IMR-90 (cell line): ENCODE data around the gene RDH11. TPM values are rescaled to one million over a fixed set of nuclear protein-coding genes. Genes with fewer than 3 reads are reported as not detected.

Experiments used
- ATAC-seq: fragments of 200-7000 bp; cut with Tn5 transposase; 2 replicates; pipeline ENCODE4 v1.9.1; 2020; ENCODE audit warnings: low read depth, mild to moderate bottlenecking, moderate library complexity
- BruUV-seq: library from RNA; stranded (reverse); fragments of 400-500 nt; replicated peaks from 2 replicates; lab custom pipeline; 2021; lab: Mats Ljungman, UMichigan
- CTCF ChIA-PET: fragments of 300-600 bp; formaldehyde crosslinking; extraction: SDS; loops from one replicate; lab custom pipeline; 2021; ENCODE audit warnings: antibody characterized with exemption; lab: Yijun Ruan, JAX
- POLR2A ChIA-PET: fragments of 300-600 bp; sonication (Branson Sonifier 250); formaldehyde crosslinking; loops from one replicate; lab custom pipeline; 2022; ENCODE audit warnings: antibody characterized with exemption; ENCODE audit not compliant: unreplicated experiment; lab: Charles Lee
- DNase-seq: peaks from one replicate; pipeline ENCODE4 v3.0.0; 2013
- H2AFZ ChIP-seq: replicated peaks from 2 replicates; pipeline ENCODE3; 2013; ENCODE audit warnings: low read length, mild to moderate bottlenecking; ENCODE audit not compliant: poor library complexity
- H2AK5ac ChIP-seq: 2 replicates; pipeline ENCODE4 v1.6.1; 2013; ENCODE audit warnings: low read depth, low read length, inconsistent platforms
- H2AK9ac ChIP-seq: replicated peaks from 2 replicates; pipeline ENCODE3; 2013; ENCODE audit warnings: mild to moderate bottlenecking, low read depth, low read length, moderate library complexity; ENCODE audit not compliant: poor library complexity
- H2BK120ac ChIP-seq: 2 replicates; pipeline ENCODE4 v1.6.1; 2013; ENCODE audit warnings: low read depth, low read length, inconsistent platforms
- H2BK15ac ChIP-seq: 3 replicates; pipeline ENCODE4 v1.6.1; 2013; ENCODE audit warnings: low read depth, low read length, inconsistent platforms
- H2BK20ac ChIP-seq: 2 replicates; pipeline ENCODE4 v1.6.1; 2013; ENCODE audit warnings: low read depth, mild to moderate bottlenecking, inconsistent platforms, low read length, moderate library complexity
- H2BK5ac ChIP-seq: 2 replicates; pipeline ENCODE4 v1.6.1; 2013; ENCODE audit warnings: mild to moderate bottlenecking, low read depth, low read length, inconsistent platforms; ENCODE audit not compliant: poor library complexity, severe bottlenecking
- H3K14ac ChIP-seq: replicated peaks from 2 replicates; pipeline ENCODE4 v1.6.1; 2013; ENCODE audit warnings: low read depth, low read length, inconsistent platforms
- H3K18ac ChIP-seq: 2 replicates; pipeline ENCODE4 v1.6.1; 2013; ENCODE audit warnings: low read depth, low read length, control low read depth
- H3K23ac ChIP-seq: 2 replicates; pipeline ENCODE4 v1.6.1; 2013; ENCODE audit warnings: low read depth, low read length, inconsistent platforms
- H3K27ac ChIP-seq: 2 replicates; pipeline ENCODE4 v1.5.1; 2013; ENCODE audit warnings: mild to moderate bottlenecking, control low read depth, low read length; ENCODE audit not compliant: insufficient read depth
- H3K27me3 ChIP-seq: 2 replicates; pipeline ENCODE4 v1.6.1; 2013; ENCODE audit warnings: low read length; ENCODE audit not compliant: control insufficient read depth, insufficient read depth
- H3K36me3 ChIP-seq: 2 replicates; pipeline ENCODE4 v1.6.1; 2013; ENCODE audit warnings: low read length, mixed read lengths; ENCODE audit not compliant: control insufficient read depth, insufficient read depth
- H3K4ac ChIP-seq: 2 replicates; pipeline ENCODE4 v1.6.1; 2013; ENCODE audit warnings: low read depth, low read length, inconsistent platforms
- H3K4me1 ChIP-seq: 2 replicates; pipeline ENCODE4 v1.6.1; 2013; ENCODE audit warnings: low read length, mixed read lengths; ENCODE audit not compliant: control insufficient read depth, insufficient read depth
- H3K4me2 ChIP-seq: 2 replicates; pipeline ENCODE4 v1.6.1; 2013; ENCODE audit warnings: low read depth, mild to moderate bottlenecking, control low read depth, low read length, moderate library complexity
- H3K4me3 ChIP-seq: 2 replicates; pipeline ENCODE4 v1.5.1; 2013; ENCODE audit warnings: low read depth, mild to moderate bottlenecking, control low read depth, low read length, moderate library complexity; ENCODE audit not compliant: insufficient read depth
- H3K56ac ChIP-seq: 2 replicates; pipeline ENCODE4 v1.6.1; 2013; ENCODE audit warnings: low read length, inconsistent platforms; ENCODE audit not compliant: insufficient read depth; ENCODE audit errors: extremely low read depth
- H3K79me1 ChIP-seq, 2 experiments: 2 replicates each; pipeline ENCODE4 v1.6.1; 2013; ENCODE audit warnings: low read length in 2 of 2, inconsistent platforms in 1 of 2, low read depth in 1 of 2
- H3K9ac ChIP-seq: 2 replicates; pipeline ENCODE4 v1.6.1; 2013; ENCODE audit warnings: low read depth, low read length, control low read depth
- H3K9me1 ChIP-seq: 2 replicates; pipeline ENCODE4 v1.6.1; 2013; ENCODE audit warnings: low read length, inconsistent platforms; ENCODE audit not compliant: insufficient read depth
- H3K9me3 ChIP-seq: 2 replicates; pipeline ENCODE4 v1.6.1; 2013; ENCODE audit warnings: low read length; ENCODE audit not compliant: control insufficient read depth, insufficient read depth
- H4K20me1 ChIP-seq: 2 replicates; pipeline ENCODE4 v1.6.1; 2013; ENCODE audit warnings: low read length, inconsistent platforms; ENCODE audit not compliant: insufficient read depth
- H4K5ac ChIP-seq: 2 replicates; pipeline ENCODE4 v1.6.1; 2013; ENCODE audit warnings: mild to moderate bottlenecking, low read depth, low read length, control low read depth
- H4K8ac ChIP-seq, 2 experiments: 2 replicates each; pipeline ENCODE4 v1.6.1; 2013; ENCODE audit warnings: low read depth in 2 of 2, low read length in 2 of 2, control low read depth in 1 of 2, inconsistent platforms in 1 of 2
- H4K91ac ChIP-seq: 2 replicates; pipeline ENCODE4 v1.6.1; 2013; ENCODE audit warnings: low read depth, low read length, inconsistent platforms; ENCODE audit not compliant: insufficient read depth
- BHLHE40 ChIP-seq: fragments of 150-350 bp; IDR thresholded peaks from 2 replicates; pipeline ENCODE4 v1.6.1; 2016; ENCODE audit warnings: mild to moderate bottlenecking, low read depth, low read length
- CHD1 ChIP-seq: IDR thresholded peaks from 2 replicates; pipeline ENCODE4 v1.6.1; 2012; ENCODE audit warnings: low read depth, low read length, improper control_type of control experiment
- MXI1 ChIP-seq: IDR thresholded peaks from 2 replicates; pipeline ENCODE4 v1.6.1; 2012; ENCODE audit warnings: low read depth, mild to moderate bottlenecking, low read length, moderate library complexity, borderline replicate concordance
- RAD21 ChIP-seq: IDR thresholded peaks from 2 replicates; pipeline ENCODE4 v1.6.1; 2012; ENCODE audit warnings: low read length, improper control_type of control experiment
- USF2 ChIP-seq: fragments of 150-350 bp; IDR thresholded peaks from 2 replicates; pipeline ENCODE4 v1.6.1; 2017; ENCODE audit warnings: mild to moderate bottlenecking, antibody characterized with exemption, low read length, low read depth
- WGBS, 2 experiments: methylation state at CpG; one replicate each; pipeline versions ENCODE4 v1.1.5 to v1.1.7; 2013; ENCODE audit warnings: missing lambda C conversion rate in 2 of 2; ENCODE audit not compliant: insufficient read length in 1 of 2; ENCODE audit errors: extremely low coverage in 2 of 2; 5-methylcytosine and 5-hydroxymethylcytosine counted together
- dilution Hi-C: fragments of 300-500 bp; cut with HindIII; formaldehyde crosslinking; loops from one replicate; pipeline ENCODE4 v1.14.3; 2018; ENCODE audit warnings: low sequenced_read_pairs; ENCODE audit not compliant: unreplicated experiment
- in situ Hi-C: fragments of 300-500 bp; cut with MboI; formaldehyde crosslinking; loops from 3 replicates; pipeline ENCODE4 v1.14.3; 2019; ENCODE audit warnings: low sequenced_read_pairs, inconsistent platforms, mixed read lengths
- intact Hi-C: fragments of 100-400 bp; cut with micrococcal nuclease; formaldehyde crosslinking; loops from 2 replicates; pipeline ENCODE4 v1.10.0; 2022
- polyA plus RNA-seq, 3 experiments: library from polyadenylated mRNA; depleted of rRNA; stranded (reverse); fragments of >200 nt; gene quantifications; 2 replicates each; pipeline ENCODE4 v1.2.3, GENCODE V29; 2012; ENCODE audit warnings: low replicate concordance in 1 of 3
- total RNA-seq: library from RNA; depleted of rRNA; stranded (reverse); fragments of >200 nt; gene quantifications from 2 replicates; pipeline ENCODE4 v1.2.3, GENCODE V29; 2012

RDH11 gene
- total and polyA plus RNA-seq, 2 of the 4 experiments (the other 2 are of a cell fraction), result 77.3 to 149 TPM

- H2AFZ ChIP-seq, result no peak overlapping the region
- no peak overlapping the region for H3K9ac ChIP-seq
- intact Hi-C loops (no loop called here), dilution Hi-C loops (no loop called here), in situ Hi-C loops (no loop called here)
- ATAC-seq, result no peak
- H3K9me1 ChIP-seq, result peaks cover 6% of the 10 kb centered on the region
- H4K5ac ChIP-seq, result no peak overlapping the region
- no peak overlapping the region for H3K27ac ChIP-seq
- no peak overlapping the region for H3K23ac ChIP-seq
- no peak overlapping the region for H2BK20ac ChIP-seq
- POLR2A ChIA-PET, result no interaction called here
- no peak overlapping the region for H3K56ac ChIP-seq
- no peak for DNase-seq
- H3K4me1 ChIP-seq, result peaks cover 2% of the 10 kb centered on the region; the same call in 1 of the 2 replicates
- no peak overlapping the region for H2AK9ac ChIP-seq
- H2BK120ac ChIP-seq, result no peak overlapping the region
- no peak overlapping the region for H2BK15ac ChIP-seq
- no TSS peak for BruUV-seq
- no peak overlapping the region for H3K4me2 ChIP-seq
- H3K14ac ChIP-seq, result no peak overlapping the region
- H3K4ac ChIP-seq, result no peak overlapping the region
- H2BK5ac ChIP-seq, result no peak overlapping the region
- H3K9me3 ChIP-seq, result no peaks in the 10 kb centered on the region
- H3K79me1 ChIP-seq, result no peaks in the 10 kb centered on the region
- CTCF ChIA-PET, result no interaction called here
- H3K4me3 ChIP-seq, result no peak overlapping the region
- H4K91ac ChIP-seq, result no peak overlapping the region
- no CpG with 5 or more reads among the region's 3 CpGs for WGBS, 2 experiments
- H4K8ac ChIP-seq, result no peak overlapping the region
- H3K18ac ChIP-seq, result no peak overlapping the region
- TF ChIP-seq MXI1 (no peak), CHD1 (no peak), USF2 (no peak), BHLHE40 (no peak), RAD21 (no peak)
- H3K27me3 ChIP-seq, result no peaks in the 10 kb centered on the region
- peaks cover 24% of the 10 kb centered on the region for H3K36me3 ChIP-seq
- no peaks in the 10 kb centered on the region for H4K20me1 ChIP-seq
- H2AK5ac ChIP-seq, result no peak overlapping the region
Observed at GRCh38 chr14:67646131-67646530, 49.4 kb downstream of the RDH11 start.
